NCI-H446 treated with DMSO at 0.1 percent for 48 hours (cell line): Measurements from ENCODE around the gene PPM1L.

Experiments
- DNase-seq: peaks from one replicate; lab custom pipeline; 2025; lab: John Stamatoyannopoulos, UW

PPM1L gene

GRCh38 chr3:160809453-160809852, 53.4 kb downstream of the PPM1L start:
- DNase-seq: no peak

- no peak for DNase-seq
Observed at GRCh38 chr3:160810362-160811236, 54.6 kb downstream of the PPM1L start.

- DNase-seq: no peak
Observed at GRCh38 chr3:160811237-160811548, 55.2 kb downstream of the PPM1L start.

- DNase-seq: no peak
Observed at GRCh38 chr3:160812304-160812703, 56.3 kb downstream of the PPM1L start.

GRCh38 chr3:160815280-160815679, 59.2 kb downstream of the PPM1L start:
- no peak for DNase-seq

GRCh38 chr3:160820022-160820421, 64.0 kb downstream of the PPM1L start:
- DNase-seq: no peak

GRCh38 chr3:160820430-160820829, 64.4 kb downstream of the PPM1L start:
- DNase-seq: no peak

GRCh38 chr3:160822936-160823335, 66.9 kb downstream of the PPM1L start:
- no peak for DNase-seq

GRCh38 chr3:160825311-160825800, 69.3 kb downstream of the PPM1L start:
- no peak for DNase-seq

- DNase-seq: no peak
Observed at GRCh38 chr3:160826408-160826807, 70.4 kb downstream of the PPM1L start.

GRCh38 chr3:160826991-160827390, 71.0 kb downstream of the PPM1L start:
- DNase-seq: no peak

- DNase-seq: no peak
Observed at GRCh38 chr3:160827516-160827915, 71.5 kb downstream of the PPM1L start.

- DNase-seq: no peak
Observed at GRCh38 chr3:160828880-160829279, 72.8 kb downstream of the PPM1L start.

GRCh38 chr3:160829486-160830009, 73.5 kb downstream of the PPM1L start:
- no peak for DNase-seq

GRCh38 chr3:160830796-160831195, 74.8 kb downstream of the PPM1L start:
- no peak for DNase-seq

- DNase-seq: no peak
Observed at GRCh38 chr3:160831401-160831800, 75.4 kb downstream of the PPM1L start.

- no peak for DNase-seq
Observed at GRCh38 chr3:160837394-160837980, 81.5 kb downstream of the PPM1L start.

GRCh38 chr3:160840590-160840989, 84.6 kb downstream of the PPM1L start:
- no peak for DNase-seq

- no peak for DNase-seq
Observed at GRCh38 chr3:160841455-160841854, 85.4 kb downstream of the PPM1L start.

- DNase-seq: no peak
Observed at GRCh38 chr3:160842021-160843005, 86.3 kb downstream of the PPM1L start.

- DNase-seq: no peak
Observed at GRCh38 chr3:160851629-160852210, 95.7 kb downstream of the PPM1L start.

GRCh38 chr3:160852856-160853255, 96.8 kb downstream of the PPM1L start:
- no peak for DNase-seq
